Stimulated activated CD4-positive, alpha-beta T cell treated with anti-CD3 and anti-CD28 coated beads, Interleukin-12 subunit alpha, Interleukin-12 subunit beta, amount 100 ng/mL, for 24 hours (primary cell): ENCODE results near the gene LTA4H.

Experiments
- DNase-seq, 2 experiments: peaks; one replicate each; pipeline ENCODE4 v3.0.0-alpha.2; 2020; ENCODE audit warnings: low read depth in 2 of 2

LTA4H gene

GRCh38 chr12:96034621-96035282 is 635 bp downstream of the LTA4H start:
- DNase-seq, result no peak

GRCh38 chr12:96033549-96034389 is 1.6 kb downstream of the LTA4H start:
- no peak for DNase-seq

- DNase-seq, result no peak
Measured at GRCh38 chr12:96029826-96030225, 5.6 kb downstream of the LTA4H start.

- no peak for DNase-seq
Measured at GRCh38 chr12:96028538-96028937, 6.8 kb downstream of the LTA4H start.

- no peak for DNase-seq
Measured at GRCh38 chr12:96026331-96026730, 9.1 kb downstream of the LTA4H start.

- DNase-seq, result no peak
Measured at GRCh38 chr12:96025518-96025917, 9.9 kb downstream of the LTA4H start.

GRCh38 chr12:96020314-96021003 is 14.9 kb downstream of the LTA4H start:
- no peak for DNase-seq

- DNase-seq, result no peak
Measured at GRCh38 chr12:96015672-96016071, 19.7 kb downstream of the LTA4H start.

GRCh38 chr12:96014943-96015599 is 20.3 kb downstream of the LTA4H start:
- DNase-seq, result no peak

- no peak for DNase-seq
Measured at GRCh38 chr12:96007729-96008128, 27.7 kb downstream of the LTA4H start.

GRCh38 chr12:96006727-96007126 is 28.7 kb downstream of the LTA4H start:
- DNase-seq, result no peak

GRCh38 chr12:96000858-96001257 is 34.5 kb downstream of the LTA4H start:
- no peak for DNase-seq

- DNase-seq, result no peak
Measured at GRCh38 chr12:95999484-95999883, 35.9 kb downstream of the LTA4H start.

GRCh38 chr12:95998611-95999286 is 36.6 kb downstream of the LTA4H start:
- peak; percentile 7 to 9 for DNase-seq

- no peak for DNase-seq
Measured at GRCh38 chr12:95997911-95998510, 37.4 kb downstream of the LTA4H start.

- DNase-seq, result no peak
Measured at GRCh38 chr12:95997276-95997675, 38.1 kb downstream of the LTA4H start.

- no peak for DNase-seq
Measured at GRCh38 chr12:95996034-95996658, 39.2 kb downstream of the LTA4H start, which contains the start of gene HAL. HAL (minus strand) TSS chr12:95996344; CDS start chr12:95995910, 434 bp downstream.

GRCh38 chr12:95995238-95996031 is 40.0 kb downstream of the LTA4H start:
- no peak for DNase-seq

GRCh38 chr12:95994476-95994875 is 40.9 kb downstream of the LTA4H start:
- no peak for DNase-seq

- DNase-seq, result no peak
Measured at GRCh38 chr12:95993907-95994306, 41.5 kb downstream of the LTA4H start.
